ENCODE data around the gene SYT17.

The SYT17 gene

DNA sequence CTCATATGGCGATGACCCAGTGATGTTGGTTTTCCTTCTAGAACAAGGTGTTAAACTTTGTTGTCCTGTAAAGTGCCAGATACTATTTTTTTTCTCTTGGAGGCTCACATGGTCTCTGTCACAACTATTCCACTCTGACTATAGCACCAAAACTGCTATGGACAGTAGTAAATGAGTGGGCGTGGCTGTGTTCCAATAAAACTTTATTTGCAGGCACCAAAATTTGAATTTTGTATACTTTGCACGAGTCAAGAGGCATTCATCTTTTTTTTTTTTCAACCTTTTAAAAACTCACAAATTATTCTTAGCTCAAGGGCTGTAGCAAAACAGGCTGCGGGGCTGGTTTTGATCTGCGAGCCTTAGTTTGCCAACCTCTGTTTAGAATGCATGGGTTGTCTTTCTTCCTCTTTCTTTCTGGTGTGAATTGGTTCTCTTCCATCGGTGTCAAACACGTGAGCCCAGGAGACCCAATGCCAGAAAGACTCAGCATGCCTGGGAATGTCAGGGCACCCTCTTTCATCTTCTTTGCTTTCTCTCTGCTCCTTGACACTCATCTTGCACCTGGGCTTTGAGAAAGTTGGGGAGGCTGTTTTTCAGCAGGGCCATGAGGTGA lies 2.1 kb downstream of the SYT17 start:
- Histone ChIP-seq H3K4me1 (ENCODE audit: control insufficient read depth, insufficient read depth, low read length) (no peaks in the 10 kb centered on the region), H3K9me3 (ENCODE audit: control insufficient read depth, insufficient read depth, low read depth, low read length) (no peaks in the 10 kb centered on the region), H3K4me3 (ENCODE audit: low read depth, low read length) (no peak overlapping the region), H3K36me3 (ENCODE audit: control insufficient read depth in 2 of 2, insufficient read depth in 1 of 2, low read length in 2 of 2) (no peaks in the 10 kb centered on the region), H3K27ac (ENCODE audit: extremely low read depth, low read depth, low read length) (no peak overlapping the region)
- ChIA-PET POLR2A (no interaction called here), CTCF (interaction anchor here (0.6 to 2.8 kb wide), 3 partner anchors 10 to 286 kb away, joined by 3 to 10 read pairs (median 4); no protein-coding TSS in a partner anchor)
- TF ChIP-seq ZNF416 (tag by site-specific recombination; IDR thresholded peaks at IDR 0.05) (no peak), KLF9 (tag by site-specific recombination; IDR thresholded peaks at IDR 0.05; ENCODE audit: low read depth) (0 out of 2 replicates have a peak, but pooled peaks have one; percentile 30)

DNA sequence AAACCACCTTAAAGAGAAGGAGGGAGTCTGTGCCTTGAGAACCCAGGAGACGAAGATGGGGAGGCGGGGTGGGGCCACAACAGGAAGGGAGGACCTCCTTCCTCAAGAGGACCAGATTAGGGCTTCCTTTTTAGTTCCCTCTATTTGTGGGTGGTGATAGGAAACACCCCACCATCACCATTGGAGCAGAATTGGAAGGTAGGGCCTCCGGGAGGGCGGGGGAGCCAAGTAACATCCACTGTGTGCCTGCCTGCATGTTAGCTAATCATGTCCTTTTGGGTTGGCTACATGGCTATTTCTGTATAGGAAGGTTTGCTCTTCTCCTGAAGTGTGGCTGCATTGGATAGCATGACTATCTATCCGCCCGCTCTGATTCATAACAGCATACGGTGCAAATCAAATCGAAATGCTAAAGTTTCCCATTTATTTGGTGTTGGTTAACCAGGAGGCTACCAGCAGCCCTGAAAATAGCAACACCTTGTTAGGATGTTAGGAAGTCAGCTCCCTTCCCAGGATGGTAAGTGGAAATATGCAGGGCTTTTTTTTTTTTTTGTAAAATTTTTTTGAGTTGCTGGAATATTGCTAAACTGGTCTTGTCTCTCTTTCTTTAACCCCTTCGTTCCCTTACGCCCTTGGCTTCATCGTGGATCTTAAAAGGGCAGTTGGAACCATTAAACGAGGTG lies 4.2 kb downstream of the SYT17 start:
- TF ChIP-seq ZFP41 (tag by site-specific recombination; IDR thresholded peaks at IDR 0.05; ENCODE audit: borderline replicate concordance) (no peak), ZNF501 (tag by site-specific recombination; IDR thresholded peaks at IDR 0.05) (no peak), ZNF423 (tag by site-specific recombination; IDR thresholded peaks at IDR 0.05) (no peak), ZNF433 (tag by site-specific recombination; IDR thresholded peaks at IDR 0.05; ENCODE audit: low read depth) (no peak), SP2 (tag by site-specific recombination; IDR thresholded peaks at IDR 0.05) (0 out of 2 replicates have a peak, but pooled peaks have one; percentile 8), ZNF561 (tag by site-specific recombination; IDR thresholded peaks at IDR 0.05; ENCODE audit: borderline replicate concordance) (no peak)
- TF ChIP-seq, protein P1, sequence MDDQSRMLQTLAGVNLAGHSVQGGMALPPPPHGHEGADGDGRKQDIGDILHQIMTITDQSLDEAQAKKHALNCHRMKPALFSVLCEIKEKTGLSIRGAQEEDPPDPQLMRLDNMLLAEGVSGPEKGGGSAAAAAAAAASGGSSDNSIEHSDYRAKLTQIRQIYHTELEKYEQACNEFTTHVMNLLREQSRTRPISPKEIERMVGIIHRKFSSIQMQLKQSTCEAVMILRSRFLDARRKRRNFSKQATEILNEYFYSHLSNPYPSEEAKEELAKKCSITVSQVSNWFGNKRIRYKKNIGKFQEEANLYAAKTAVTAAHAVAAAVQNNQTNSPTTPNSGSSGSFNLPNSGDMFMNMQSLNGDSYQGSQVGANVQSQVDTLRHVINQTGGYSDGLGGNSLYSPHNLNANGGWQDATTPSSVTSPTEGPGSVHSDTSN (CRISPR knock-in tag; IDR thresholded peaks at IDR 0.05): no peak

DNA sequence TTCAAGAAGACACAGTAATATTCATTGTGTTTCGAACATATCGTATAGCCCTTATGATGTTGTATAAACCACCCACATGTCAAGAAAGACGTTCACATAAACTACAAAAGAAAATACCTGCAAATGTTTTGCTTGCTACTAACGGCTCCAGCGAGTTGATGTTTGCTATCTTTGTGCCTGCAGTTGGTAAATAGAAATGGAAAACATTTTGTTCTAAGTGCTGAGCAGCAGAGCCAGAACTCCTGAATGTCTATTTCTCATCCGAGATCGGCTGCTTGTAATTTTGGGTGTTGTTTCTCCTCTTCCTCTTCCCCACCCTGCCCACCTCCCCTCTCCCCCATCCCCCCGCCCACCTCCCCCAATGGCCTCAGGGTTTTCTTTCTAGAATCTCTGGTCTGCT lies 5.0 kb downstream of the SYT17 start:
- POLR2A ChIA-PET: no interaction called here
- H3K27ac ChIP-seq (ENCODE audit: extremely low read depth, low read depth, low read length): no peak overlapping the region
- no peak overlapping the region for H3K4me3 ChIP-seq (ENCODE audit: low read depth, low read length)
- no peaks in the 10 kb centered on the region for H3K4me1 ChIP-seq (ENCODE audit: control insufficient read depth, insufficient read depth, low read length)
- no peaks in the 10 kb centered on the region for H3K9me3 ChIP-seq (ENCODE audit: control insufficient read depth, insufficient read depth, low read depth, low read length)
- H3K36me3 ChIP-seq (ENCODE audit: control insufficient read depth in 2 of 2, insufficient read depth in 1 of 2, low read length in 2 of 2): no peaks in the 10 kb centered on the region
- CTCF ChIA-PET: no interaction called here
- TF ChIP-seq, protein P2, sequence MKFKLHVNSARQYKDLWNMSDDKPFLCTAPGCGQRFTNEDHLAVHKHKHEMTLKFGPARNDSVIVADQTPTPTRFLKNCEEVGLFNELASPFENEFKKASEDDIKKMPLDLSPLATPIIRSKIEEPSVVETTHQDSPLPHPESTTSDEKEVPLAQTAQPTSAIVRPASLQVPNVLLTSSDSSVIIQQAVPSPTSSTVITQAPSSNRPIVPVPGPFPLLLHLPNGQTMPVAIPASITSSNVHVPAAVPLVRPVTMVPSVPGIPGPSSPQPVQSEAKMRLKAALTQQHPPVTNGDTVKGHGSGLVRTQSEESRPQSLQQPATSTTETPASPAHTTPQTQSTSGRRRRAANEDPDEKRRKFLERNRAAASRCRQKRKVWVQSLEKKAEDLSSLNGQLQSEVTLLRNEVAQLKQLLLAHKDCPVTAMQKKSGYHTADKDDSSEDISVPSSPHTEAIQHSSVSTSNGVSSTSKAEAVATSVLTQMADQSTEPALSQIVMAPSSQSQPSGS (tag by site-specific recombination; IDR thresholded peaks at IDR 0.05; ENCODE audit: low read depth): no peak
- TF ChIP-seq ZNF747 (tag by site-specific recombination; IDR thresholded peaks at IDR 0.05) (no peak), ZNF121 (tag by site-specific recombination; IDR thresholded peaks at IDR 0.05) (no peak), ZNF202 (tag by site-specific recombination; IDR thresholded peaks at IDR 0.05; ENCODE audit: borderline replicate concordance) (no peak), ZIC2 (tag by site-specific recombination; IDR thresholded peaks at IDR 0.05) (no peak), ZSCAN23 (tag by site-specific recombination; IDR thresholded peaks at IDR 0.05) (no peak), ZFP69B (tag by site-specific recombination; IDR thresholded peaks at IDR 0.05) (no peak), FEZF1 (tag by site-specific recombination; IDR thresholded peaks at IDR 0.05) (no peak)
- TF ChIP-seq, protein P3, sequence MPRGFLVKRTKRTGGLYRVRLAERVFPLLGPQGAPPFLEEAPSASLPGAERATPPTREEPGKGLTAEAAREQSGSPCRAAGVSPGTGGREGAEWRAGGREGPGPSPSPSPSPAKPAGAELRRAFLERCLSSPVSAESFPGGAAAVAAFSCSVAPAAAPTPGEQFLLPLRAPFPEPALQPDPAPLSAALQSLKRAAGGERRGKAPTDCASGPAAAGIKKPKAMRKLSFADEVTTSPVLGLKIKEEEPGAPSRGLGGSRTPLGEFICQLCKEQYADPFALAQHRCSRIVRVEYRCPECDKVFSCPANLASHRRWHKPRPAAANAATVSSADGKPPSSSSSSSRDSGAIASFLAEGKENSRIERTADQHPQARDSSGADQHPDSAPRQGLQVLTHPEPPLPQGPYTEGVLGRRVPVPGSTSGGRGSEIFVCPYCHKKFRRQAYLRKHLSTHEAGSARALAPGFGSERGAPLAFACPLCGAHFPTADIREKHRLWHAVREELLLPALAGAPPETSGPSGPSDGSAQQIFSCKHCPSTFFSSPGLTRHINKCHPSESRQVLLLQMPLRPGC (tag by site-specific recombination; IDR thresholded peaks at IDR 0.05): no peak
- TF ChIP-seq, protein P4, sequence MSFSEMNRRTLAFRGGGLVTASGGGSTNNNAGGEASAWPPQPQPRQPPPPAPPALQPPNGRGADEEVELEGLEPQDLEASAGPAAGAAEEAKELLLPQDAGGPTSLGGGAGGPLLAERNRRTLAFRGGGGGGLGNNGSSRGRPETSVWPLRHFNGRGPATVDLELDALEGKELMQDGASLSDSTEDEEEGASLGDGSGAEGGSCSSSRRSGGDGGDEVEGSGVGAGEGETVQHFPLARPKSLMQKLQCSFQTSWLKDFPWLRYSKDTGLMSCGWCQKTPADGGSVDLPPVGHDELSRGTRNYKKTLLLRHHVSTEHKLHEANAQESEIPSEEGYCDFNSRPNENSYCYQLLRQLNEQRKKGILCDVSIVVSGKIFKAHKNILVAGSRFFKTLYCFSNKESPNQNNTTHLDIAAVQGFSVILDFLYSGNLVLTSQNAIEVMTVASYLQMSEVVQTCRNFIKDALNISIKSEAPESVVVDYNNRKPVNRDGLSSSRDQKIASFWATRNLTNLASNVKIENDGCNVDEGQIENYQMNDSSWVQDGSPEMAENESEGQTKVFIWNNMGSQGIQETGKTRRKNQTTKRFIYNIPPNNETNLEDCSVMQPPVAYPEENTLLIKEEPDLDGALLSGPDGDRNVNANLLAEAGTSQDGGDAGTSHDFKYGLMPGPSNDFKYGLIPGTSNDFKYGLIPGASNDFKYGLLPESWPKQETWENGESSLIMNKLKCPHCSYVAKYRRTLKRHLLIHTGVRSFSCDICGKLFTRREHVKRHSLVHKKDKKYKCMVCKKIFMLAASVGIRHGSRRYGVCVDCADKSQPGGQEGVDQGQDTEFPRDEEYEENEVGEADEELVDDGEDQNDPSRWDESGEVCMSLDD (tag by site-specific recombination; IDR thresholded peaks at IDR 0.05): no peak
- TF ChIP-seq, protein P5, sequence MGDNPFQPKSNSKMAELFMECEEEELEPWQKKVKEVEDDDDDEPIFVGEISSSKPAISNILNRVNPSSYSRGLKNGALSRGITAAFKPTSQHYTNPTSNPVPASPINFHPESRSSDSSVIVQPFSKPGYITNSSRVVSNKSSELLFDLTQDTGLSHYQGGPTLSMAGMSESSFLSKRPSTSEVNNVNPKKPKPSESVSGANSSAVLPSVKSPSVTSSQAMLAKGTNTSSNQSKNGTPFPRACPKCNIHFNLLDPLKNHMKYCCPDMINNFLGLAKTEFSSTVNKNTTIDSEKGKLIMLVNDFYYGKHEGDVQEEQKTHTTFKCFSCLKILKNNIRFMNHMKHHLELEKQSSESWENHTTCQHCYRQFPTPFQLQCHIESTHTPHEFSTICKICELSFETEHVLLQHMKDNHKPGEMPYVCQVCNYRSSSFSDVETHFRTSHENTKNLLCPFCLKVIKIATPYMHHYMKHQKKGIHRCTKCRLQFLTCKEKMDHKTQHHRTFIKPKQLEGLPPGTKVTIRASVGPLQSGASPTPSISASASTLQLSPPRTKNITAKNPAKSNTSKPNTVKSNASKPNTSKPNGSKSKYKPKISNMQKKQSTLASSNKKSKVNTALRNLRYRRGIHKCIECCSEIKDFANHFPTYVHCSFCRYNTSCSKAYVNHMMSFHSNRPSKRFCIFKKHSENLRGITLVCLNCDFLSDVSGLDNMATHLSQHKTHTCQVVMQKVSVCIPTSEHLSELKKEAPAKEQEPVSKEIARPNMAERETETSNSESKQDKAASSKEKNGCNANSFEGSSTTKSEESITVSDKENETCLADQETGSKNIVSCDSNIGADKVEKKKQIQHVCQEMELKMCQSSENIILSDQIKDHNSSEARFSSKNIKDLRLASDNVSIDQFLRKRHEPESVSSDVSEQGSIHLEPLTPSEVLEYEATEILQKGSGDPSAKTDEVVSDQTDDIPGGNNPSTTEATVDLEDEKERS (tag by site-specific recombination; IDR thresholded peaks at IDR 0.05): no peak

More for the DNA sequence above, 4.2 kb downstream of the SYT17 start:
- no peak overlapping the region for H3K27ac ChIP-seq (ENCODE audit: extremely low read depth, low read depth, low read length)
- ChIA-PET POLR2A (no interaction called here), CTCF (no interaction called here)
- H3K36me3 ChIP-seq (ENCODE audit: control insufficient read depth in 2 of 2, insufficient read depth in 1 of 2, low read length in 2 of 2): no peaks in the 10 kb centered on the region
- no peaks in the 10 kb centered on the region for H3K9me3 ChIP-seq (ENCODE audit: control insufficient read depth, insufficient read depth, low read depth, low read length)
- no peak overlapping the region for H3K4me3 ChIP-seq (ENCODE audit: low read depth, low read length)
- no peaks in the 10 kb centered on the region for H3K4me1 ChIP-seq (ENCODE audit: control insufficient read depth, insufficient read depth, low read length)
